NCI-H69 (cell line): Measurements from ENCODE around the gene BARHL2.

Experiments
- DNase-seq: peaks from one replicate; lab custom pipeline; 2025; lab: John Stamatoyannopoulos, UW

BARHL2 gene

GRCh38 chr1:90710579-90711536 is 6.2 kb downstream of the BARHL2 start:
- peak; percentile 77 for DNase-seq

- DNase-seq: peak; percentile 3
Measured at GRCh38 chr1:90709535-90709934, 7.6 kb downstream of the BARHL2 start.

- DNase-seq: peak; percentile 64
Measured at GRCh38 chr1:90708826-90709225, 8.3 kb downstream of the BARHL2 start.

GRCh38 chr1:90708236-90708786 is 8.8 kb downstream of the BARHL2 start:
- peak; percentile 87 for DNase-seq

GRCh38 chr1:90707363-90707710 is 9.8 kb downstream of the BARHL2 start:
- DNase-seq: no peak

GRCh38 chr1:90706437-90707362 is 10.4 kb downstream of the BARHL2 start:
- DNase-seq: no peak

- no peak for DNase-seq
Measured at GRCh38 chr1:90705956-90706355, 11.1 kb downstream of the BARHL2 start.

- no peak for DNase-seq
Measured at GRCh38 chr1:90704817-90705216, 12.3 kb downstream of the BARHL2 start.

- no peak for DNase-seq
Measured at GRCh38 chr1:90694846-90695245, 22.3 kb downstream of the BARHL2 start.

- DNase-seq: no peak
Measured at GRCh38 chr1:90687747-90688146, 29.4 kb downstream of the BARHL2 start.

- no peak for DNase-seq
Measured at GRCh38 chr1:90675161-90675847, 41.8 kb downstream of the BARHL2 start.

GRCh38 chr1:90671741-90672140 is 45.4 kb downstream of the BARHL2 start:
- DNase-seq: peak; percentile 9

GRCh38 chr1:90671251-90671650 is 45.9 kb downstream of the BARHL2 start:
- no peak for DNase-seq
